ENCODE results near the gene DPYSL5.

GRCh38 chr2:26975656-26976055 lies 127.7 kb downstream of the DPYSL5 start:
- TF ChIP-seq CTCF (conservative IDR thresholded peaks at IDR 0.05; ENCODE audit: low read length) (no peak), EZH2phosphoT487 (IDR thresholded peaks at IDR 0.05; ENCODE audit: borderline replicate concordance) (no peak)
